HG03342 (cell line): ENCODE results near the gene RUBCNL.

Source experiments
- ATAC-seq: cut with Tn5 transposase; IDR thresholded peaks from one replicate; pipeline ENCODE4 v1.9.1; 2021; ENCODE audit warnings: mild to moderate bottlenecking, moderate library complexity; ENCODE audit not compliant: unreplicated experiment

Gene RUBCNL

GRCh38 chr13:46313024-46313423 lies 74.0 kb downstream of the RUBCNL start:
- no peak for ATAC-seq

GRCh38 chr13:46311217-46311616 lies 75.8 kb downstream of the RUBCNL start:
- no peak for ATAC-seq

GRCh38 chr13:46310066-46310465 lies 77.0 kb downstream of the RUBCNL start:
- no peak for ATAC-seq

- no peak for ATAC-seq
Measured at GRCh38 chr13:46307554-46307953, 79.5 kb downstream of the RUBCNL start.

DNA sequence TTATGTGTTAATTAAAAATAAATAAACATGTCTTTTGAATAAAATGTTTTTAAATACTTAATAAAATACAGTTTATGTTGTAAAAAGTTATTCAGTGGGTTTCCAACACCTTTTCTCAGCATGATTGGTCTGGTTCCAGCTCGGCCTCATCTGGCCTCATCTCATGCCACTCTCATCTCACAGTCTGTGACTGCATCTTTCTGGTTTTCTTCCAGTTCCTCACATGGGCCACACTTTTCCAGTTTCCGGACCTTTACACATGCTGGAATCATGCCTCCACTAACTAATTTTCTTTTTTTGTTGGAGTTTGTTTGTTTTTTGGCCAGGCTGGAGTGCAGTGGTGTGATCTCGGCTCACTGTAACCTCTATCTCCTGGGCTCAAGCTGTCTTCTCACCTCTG lies 82.5 kb downstream of the RUBCNL start:
- no peak for ATAC-seq

- no peak for ATAC-seq
Measured at GRCh38 chr13:46303742-46304385, 83.2 kb downstream of the RUBCNL start.

DNA sequence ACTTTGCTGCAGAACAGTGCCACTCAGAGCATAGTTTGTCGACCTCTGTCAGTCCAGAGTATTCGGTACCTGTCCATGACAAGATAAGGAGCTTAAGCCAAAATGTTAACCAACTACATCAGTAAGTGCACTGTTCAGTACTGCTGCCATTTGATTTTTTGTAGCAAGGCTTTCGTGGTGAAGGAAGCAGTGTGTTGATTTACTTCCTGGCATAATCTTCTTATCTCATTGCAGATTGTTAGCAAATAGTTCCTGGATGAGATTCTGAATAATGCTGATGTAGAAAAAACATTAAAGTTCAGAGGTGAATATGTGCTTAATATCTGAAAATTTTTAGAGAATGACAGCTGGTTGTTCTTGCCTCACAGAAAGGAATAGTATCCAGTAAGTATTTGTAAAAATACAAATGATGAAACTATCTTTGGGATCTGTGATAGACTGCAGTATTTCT lies 89.7 kb downstream of the RUBCNL start:
- no peak for ATAC-seq

- no peak for ATAC-seq
Measured at GRCh38 chr13:46296921-46297320, 90.1 kb downstream of the RUBCNL start.

DNA sequence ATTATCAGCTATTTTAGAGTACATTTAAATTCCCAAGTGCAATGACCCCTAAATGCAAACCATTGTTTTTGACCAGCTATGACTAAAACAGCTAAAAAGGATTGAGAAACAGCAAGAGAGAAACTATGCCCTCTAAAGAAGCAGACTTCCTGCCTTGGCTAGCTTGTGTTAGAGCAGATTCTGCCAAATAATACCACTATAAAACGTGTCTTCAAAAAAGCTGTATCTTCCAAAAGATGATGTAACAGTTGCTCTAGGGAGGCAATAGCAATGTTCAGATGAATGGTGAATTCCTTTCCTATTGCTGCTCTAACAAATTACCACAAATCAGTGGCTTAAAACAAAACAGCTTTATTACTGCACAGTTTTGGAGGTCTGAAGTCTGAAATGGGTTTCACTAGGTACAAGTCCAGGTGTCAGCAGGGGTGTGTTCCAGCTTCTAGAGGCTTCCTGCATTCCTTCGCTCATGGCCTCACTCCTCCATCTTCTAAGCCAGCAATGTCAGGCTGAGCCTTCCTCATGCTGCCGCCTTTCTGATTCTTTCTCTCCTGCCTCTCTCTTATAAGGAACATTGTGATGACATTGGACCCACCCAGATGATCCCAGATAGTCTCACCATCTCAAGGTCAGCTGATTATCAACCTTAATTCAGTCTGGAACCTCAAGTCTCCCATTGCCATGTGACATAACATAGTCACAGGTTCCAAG lies 90.8 kb downstream of the RUBCNL start:
- ATAC-seq: peak; percentile 38

DNA sequence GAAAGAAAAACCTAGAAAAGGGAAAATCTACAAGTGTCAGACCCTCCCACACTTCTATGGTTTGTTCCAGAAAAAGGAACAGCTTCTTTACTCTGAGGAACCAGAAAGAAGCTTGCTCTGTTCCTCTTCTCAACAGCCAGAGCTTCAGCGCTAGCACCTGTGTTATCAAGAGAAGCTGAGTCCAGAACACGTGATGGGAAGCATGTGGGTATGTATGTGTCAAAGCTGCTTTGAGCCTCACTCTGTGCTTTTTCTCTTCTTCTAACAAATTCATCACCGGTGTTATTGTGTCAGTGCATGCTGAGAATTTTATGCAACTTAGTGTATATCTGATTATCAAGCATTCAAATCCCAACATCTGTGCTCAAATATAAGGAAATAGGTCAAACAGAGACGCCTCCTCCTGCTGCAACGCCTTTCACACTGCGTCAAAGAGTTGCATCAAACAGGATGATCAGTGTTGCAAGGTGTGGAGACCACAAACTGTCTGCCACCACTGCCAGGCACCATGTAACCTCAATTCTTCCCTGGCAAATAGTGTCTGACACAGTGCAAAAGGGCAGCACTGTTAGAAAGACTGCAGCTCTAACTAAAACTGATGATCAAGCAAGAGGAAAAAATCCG lies 91.4 kb downstream of the RUBCNL start:
- ATAC-seq: peak; percentile 61

GRCh38 chr13:46293436-46293835 lies 93.6 kb downstream of the RUBCNL start:
- no peak for ATAC-seq
